Heart left ventricle (tissue), 13 donors: ENCODE results near the gene UROC1.

Source experiments
- CTCF ChIP-seq, 12 donors: fragments of 200-600 bp; sonication (generic) in 4 of 12; IDR thresholded peaks; one replicate each; pipeline versions ENCODE4 v1.5.0 to v1.8.0; 2018 to 2022; ENCODE audit warnings: antibody characterized with exemption in 12 of 12, mild to moderate bottlenecking in 5 of 12
- POLR2A ChIP-seq, 2 donors: fragments of 450-650 bp; IDR thresholded peaks; one replicate each; pipeline ENCODE4 v1.6.1; 2017; ENCODE audit warnings: antibody characterized with exemption in 2 of 2, mild to moderate bottlenecking in 2 of 2, moderate library complexity in 2 of 2
- donor health status: ischemic (EF 13 %, LVEDD 7.1; RV severe dilation, severe dysfunction).
- donor health status: DM: no; HTN: yes; CAD: no.
- donor health status: DM: no; HTN: no; CAD: no.
- donor health status: ischemic (EF 25% LVEDD 6.9; RV normal size, moderate dysfunction).
- donor health status: ischemic (EF 25% LVEDD 5.7; RV mildly dilated, moderate dysfunction).
- donor health status: ischemic (EF 35%, LVEDD 5.7; RV mildly dilated, moderate dysfunction).
- donor health status: nonischemic (EF 11% LVEDD 7.7; RV severe dilation, severe dysfunction).
- donor health status: DM: yes; HTN: yes; CAD: no.
- donor health status: PGD.
- donor health status: ischemic (EF 29% LVEDD 5.4; RV normal size, mild dysfunction).
- donor health status: nonischemic (EF 23%, LVEDD 6.1; RV moderate dilation, normal function).

DNA sequence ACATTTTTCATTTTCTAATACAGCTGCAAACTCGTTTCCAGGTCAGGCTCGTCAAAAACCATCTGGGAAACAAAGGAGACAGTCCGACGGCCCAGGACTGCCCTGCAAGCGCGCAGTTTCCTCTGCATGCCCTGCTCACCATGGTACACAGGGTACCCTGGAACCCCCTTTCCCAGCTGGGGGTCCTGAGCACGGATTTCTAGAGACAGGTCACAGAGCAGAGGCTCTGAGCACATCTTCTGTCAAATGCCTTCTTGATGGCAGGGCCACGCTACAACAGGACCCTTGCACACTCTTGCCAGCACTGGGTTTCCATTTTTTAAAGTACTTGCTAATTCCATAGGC is 50.0 kb downstream of the UROC1 start:
- no peak for TF ChIP-seq CTCF (IDR thresholded peaks at IDR 0.05)
- TF ChIP-seq POLR2A (IDR thresholded peaks at IDR 0.05), result no peak
